Caco-2 (cell line): ENCODE data around the gene SRGAP3. TPM values are rescaled to one million over a fixed set of nuclear protein-coding genes. Genes with fewer than 3 reads are reported as not detected.

Experiments
- BruUV-seq: library from RNA; stranded (reverse); fragments of 400-500 nt; replicated peaks from 2 replicates; lab custom pipeline; 2021; lab: Mats Ljungman, UMichigan
- CTCF ChIA-PET: fragments of 300-600 bp; sonication (Branson Sonifier 250); formaldehyde crosslinking; loops from one replicate; lab custom pipeline; 2022; ENCODE audit warnings: antibody characterized with exemption; lab: Charles Lee
- POLR2A ChIA-PET: fragments of 300-600 bp; sonication (Branson Sonifier 250); formaldehyde crosslinking; loops from one replicate; lab custom pipeline; 2022; ENCODE audit warnings: antibody characterized with exemption; lab: Charles Lee
- DNase-seq, 2 experiments: peaks; one replicate each; pipeline versions ENCODE4 v3.0.0 to v3.0.0-alpha.2; 2020 to 2022
- H3K27me3 ChIP-seq: replicated peaks from 2 replicates; pipeline ENCODE4 v1.6.0; 2011; ENCODE audit warnings: low read length; ENCODE audit not compliant: control insufficient read depth, insufficient read depth
- H3K36me3 ChIP-seq: 2 replicates; pipeline ENCODE4 v1.5.1; 2011; ENCODE audit warnings: low read length; ENCODE audit not compliant: control insufficient read depth, insufficient read depth
- H3K4me1 ChIP-seq: fragments of 250-450 bp; sonication (Bioruptor Pico); 2 replicates; pipeline ENCODE4 v1.5.1; 2020; ENCODE audit warnings: mild to moderate bottlenecking
- H3K4me3 ChIP-seq: 2 replicates; pipeline ENCODE4 v1.5.1; 2011; ENCODE audit warnings: low read depth, mild to moderate bottlenecking, control low read depth, low read length
- H3K9me3 ChIP-seq: fragments of 250-450 bp; sonication (Bioruptor Pico); 2 replicates; pipeline ENCODE4 v1.5.1; 2020; ENCODE audit warnings: mild to moderate bottlenecking, moderate library complexity
- H3K27ac Mint-ChIP-seq: one replicate; pipeline ENCODE4 v1.8.0; 2022; ENCODE audit warnings: mixed read lengths; ENCODE audit not compliant: unreplicated experiment
- H3K27me3 Mint-ChIP-seq: one replicate; pipeline ENCODE4 v1.8.0; 2022; ENCODE audit warnings: mixed read lengths; ENCODE audit not compliant: insufficient read depth, unreplicated experiment
- H3K36me3 Mint-ChIP-seq: one replicate; pipeline ENCODE4 v1.8.0; 2022; ENCODE audit warnings: mild to moderate bottlenecking, mixed read lengths; ENCODE audit not compliant: insufficient read depth, unreplicated experiment
- H3K4me1 Mint-ChIP-seq: one replicate; pipeline ENCODE4 v1.8.0; 2022; ENCODE audit warnings: low read depth, mixed read lengths; ENCODE audit not compliant: unreplicated experiment
- H3K4me3 Mint-ChIP-seq: one replicate; pipeline ENCODE4 v1.8.0; 2022; ENCODE audit warnings: mild to moderate bottlenecking, moderate library complexity, mixed read lengths; ENCODE audit not compliant: unreplicated experiment
- H3K9me3 Mint-ChIP-seq: one replicate; pipeline ENCODE4 v1.8.0; 2022; ENCODE audit warnings: mixed read lengths; ENCODE audit not compliant: unreplicated experiment
- CTCF ChIP-seq, 2 experiments: fragments of 200-600 bp in 1 of 2; IDR thresholded peaks; 1 replicate in 1 of 2; 2 replicates in 1 of 2; pipeline versions ENCODE4 v1.5.1 to v1.8.0; 2011 to 2022; ENCODE audit warnings: antibody characterized with exemption in 1 of 2, control low read depth in 1 of 2, inconsistent platforms in 1 of 2, low read depth in 1 of 2, low read length in 1 of 2, mild to moderate bottlenecking in 1 of 2, moderate library complexity in 1 of 2; ENCODE audit not compliant: insufficient read depth in 1 of 2, severe bottlenecking in 1 of 2, unreplicated experiment in 1 of 2
- intact Hi-C: fragments of 100-400 bp; cut with micrococcal nuclease; formaldehyde crosslinking; loops from one replicate; pipeline ENCODE4 v1.10.0; 2022; ENCODE audit not compliant: unreplicated experiment
- total RNA-seq: library from RNA; stranded (reverse); gene quantifications from 2 replicates; pipeline ENCODE4 v1.2.3, GENCODE V29; 2022

Gene SRGAP3
- total RNA-seq, 1 experiment from 2014 or later: 1.3 TPM

- Mint-ChIP-seq H3K9me3 (no peaks in the 10 kb centered on the region), H3K4me3 (no peak overlapping the region), H3K27ac (no peak overlapping the region), H3K27me3 (no peaks in the 10 kb centered on the region), H3K4me1 (no peaks in the 10 kb centered on the region), H3K36me3 (no peaks in the 10 kb centered on the region)
- ChIA-PET POLR2A (no interaction called here), CTCF (no interaction called here)
- no peak overlapping the region for H3K4me3 ChIP-seq
- H3K4me1 ChIP-seq: peaks cover 9% of the 10 kb centered on the region; the same call in 1 of the 2 replicates
- TF ChIP-seq CTCF (IDR thresholded peaks at IDR 0.05; ENCODE audit: insufficient read depth in 1 of 2, low read depth in 1 of 2, low read length in 1 of 2, severe bottlenecking in 1 of 2, unreplicated experiment in 1 of 2): no peak
- no peak for DNase-seq
- H3K9me3 ChIP-seq: no peaks in the 10 kb centered on the region
- no peaks in the 10 kb centered on the region for H3K36me3 ChIP-seq
- H3K27me3 ChIP-seq: no peaks in the 10 kb centered on the region
- BruUV-seq: no TSS peak
- intact Hi-C loops: no loop called here
Observed at GRCh38 chr3:9167222-9167621, 82.2 kb downstream of the SRGAP3 start.

- Histone ChIP-seq H3K4me1 (peaks cover 9% of the 10 kb centered on the region; the same call in 1 of the 2 replicates), H3K9me3 (no peaks in the 10 kb centered on the region), H3K4me3 (no peak overlapping the region), H3K27me3 (no peaks in the 10 kb centered on the region), H3K36me3 (no peaks in the 10 kb centered on the region)
- H3K27me3 Mint-ChIP-seq: no peaks in the 10 kb centered on the region
- no peaks in the 10 kb centered on the region for H3K4me1 Mint-ChIP-seq
- no peak for DNase-seq
- H3K9me3 Mint-ChIP-seq: no peaks in the 10 kb centered on the region
- ChIA-PET POLR2A (no interaction called here), CTCF (no interaction called here)
- no peaks in the 10 kb centered on the region for H3K36me3 Mint-ChIP-seq
- no peak overlapping the region for H3K27ac Mint-ChIP-seq
- no peak for TF ChIP-seq CTCF (IDR thresholded peaks at IDR 0.05; ENCODE audit: insufficient read depth in 1 of 2, low read depth in 1 of 2, low read length in 1 of 2, severe bottlenecking in 1 of 2, unreplicated experiment in 1 of 2)
- H3K4me3 Mint-ChIP-seq: no peak overlapping the region
- intact Hi-C loops: no loop called here
- no TSS peak for BruUV-seq
Observed at GRCh38 chr3:9165421-9165820, 84.0 kb downstream of the SRGAP3 start.

- Histone ChIP-seq H3K36me3 (no peaks in the 10 kb centered on the region), H3K4me3 (no peak overlapping the region), H3K9me3 (no peaks in the 10 kb centered on the region), H3K27me3 (no peaks in the 10 kb centered on the region), H3K4me1 (peaks cover 20% of the 10 kb centered on the region; the same call in 1 of the 2 replicates)
- Mint-ChIP-seq H3K27me3 (no peaks in the 10 kb centered on the region), H3K27ac (no peak overlapping the region), H3K36me3 (no peaks in the 10 kb centered on the region), H3K4me1 (peaks cover 12% of the 10 kb centered on the region), H3K9me3 (no peaks in the 10 kb centered on the region), H3K4me3 (no peak overlapping the region)
- CTCF ChIA-PET: interaction anchor here (0.7 kb wide), 1 partner anchor 57 kb away, joined by 8 read pairs; no protein-coding TSS in a partner anchor
- no peak for TF ChIP-seq CTCF (IDR thresholded peaks at IDR 0.05; ENCODE audit: insufficient read depth in 1 of 2, low read depth in 1 of 2, low read length in 1 of 2, severe bottlenecking in 1 of 2, unreplicated experiment in 1 of 2)
- intact Hi-C loops: no loop called here
- POLR2A ChIA-PET: no interaction called here
- no TSS peak for BruUV-seq
- no peak for DNase-seq
Observed at GRCh38 chr3:9163289-9163688, 86.2 kb downstream of the SRGAP3 start.
